Measurements from ENCODE around the gene ZNF274.

ZNF274 gene

DNA sequence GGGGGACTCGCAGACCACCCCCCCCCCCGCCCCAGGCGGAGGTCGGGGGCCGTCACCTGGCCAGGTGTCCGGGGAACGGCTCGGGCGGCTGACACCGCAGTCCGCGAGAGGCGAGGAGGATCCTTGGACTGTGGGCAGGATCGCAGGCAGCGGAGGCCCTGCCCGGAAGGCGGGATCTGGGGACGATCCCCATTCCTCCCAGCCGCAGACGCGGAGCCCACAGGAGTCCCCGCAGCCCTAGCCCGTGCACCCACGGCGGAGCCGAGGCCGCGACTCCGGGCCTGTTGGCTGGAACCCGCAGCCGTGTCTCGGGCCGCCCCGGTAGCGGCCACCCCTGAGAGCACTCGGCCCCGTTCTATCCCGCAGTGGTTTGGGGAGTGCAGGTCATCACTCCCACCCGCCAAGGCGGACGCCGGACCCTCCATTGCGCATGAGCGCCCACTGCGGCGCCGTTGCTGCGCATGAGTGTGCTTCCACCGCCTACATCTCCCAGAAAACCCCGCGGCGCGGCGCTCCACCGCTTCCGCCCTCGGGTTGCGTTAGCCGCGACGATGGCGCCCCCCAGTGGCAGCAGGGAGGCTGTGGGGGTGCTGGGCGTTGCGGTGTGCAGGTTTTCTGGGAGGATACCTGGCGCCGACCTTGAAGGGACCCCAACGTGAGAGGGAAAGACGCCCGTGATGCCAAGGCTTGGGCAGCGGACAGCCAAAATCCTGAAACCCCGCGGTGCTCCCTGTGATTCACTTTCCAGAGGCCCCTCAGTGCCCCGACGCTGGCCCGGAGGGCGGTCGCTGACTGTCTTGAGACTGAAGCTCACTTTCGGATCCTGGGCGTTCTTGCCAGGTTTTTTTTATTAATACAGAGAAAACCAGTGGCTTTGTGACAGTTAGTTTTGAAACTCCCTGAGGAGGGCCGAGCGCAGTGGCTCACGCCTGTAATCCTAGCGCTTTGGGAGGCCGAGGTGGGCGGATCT lies 27.9 kb upstream of the ZNF274 start:
- peak; percentile 93 for DNase-seq (ENCODE audit: low read depth)
- TF ChIP-seq, protein P1, sequence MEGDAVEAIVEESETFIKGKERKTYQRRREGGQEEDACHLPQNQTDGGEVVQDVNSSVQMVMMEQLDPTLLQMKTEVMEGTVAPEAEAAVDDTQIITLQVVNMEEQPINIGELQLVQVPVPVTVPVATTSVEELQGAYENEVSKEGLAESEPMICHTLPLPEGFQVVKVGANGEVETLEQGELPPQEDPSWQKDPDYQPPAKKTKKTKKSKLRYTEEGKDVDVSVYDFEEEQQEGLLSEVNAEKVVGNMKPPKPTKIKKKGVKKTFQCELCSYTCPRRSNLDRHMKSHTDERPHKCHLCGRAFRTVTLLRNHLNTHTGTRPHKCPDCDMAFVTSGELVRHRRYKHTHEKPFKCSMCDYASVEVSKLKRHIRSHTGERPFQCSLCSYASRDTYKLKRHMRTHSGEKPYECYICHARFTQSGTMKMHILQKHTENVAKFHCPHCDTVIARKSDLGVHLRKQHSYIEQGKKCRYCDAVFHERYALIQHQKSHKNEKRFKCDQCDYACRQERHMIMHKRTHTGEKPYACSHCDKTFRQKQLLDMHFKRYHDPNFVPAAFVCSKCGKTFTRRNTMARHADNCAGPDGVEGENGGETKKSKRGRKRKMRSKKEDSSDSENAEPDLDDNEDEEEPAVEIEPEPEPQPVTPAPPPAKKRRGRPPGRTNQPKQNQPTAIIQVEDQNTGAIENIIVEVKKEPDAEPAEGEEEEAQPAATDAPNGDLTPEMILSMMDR (IDR thresholded peaks at IDR 0.05; ENCODE audit: insufficient read depth, low read depth, low read length, missing control alignments), result peak; percentile 80
- H3K4me3 ChIP-seq (ENCODE audit: low read depth, low read length), result peak overlapping the region; percentile 74

- TF ChIP-seq, protein P1 (IDR thresholded peaks at IDR 0.05; ENCODE audit: insufficient read depth, low read depth, low read length, missing control alignments), result no peak
Measured at GRCh38 chr19:58157045-58157728, 25.7 kb upstream of the ZNF274 start.

GRCh38 chr19:58166268-58166667 lies 16.6 kb upstream of the ZNF274 start:
- TF ChIP-seq, protein P1 (IDR thresholded peaks at IDR 0.05; ENCODE audit: insufficient read depth, low read depth, low read length, missing control alignments), result no peak
- no peak for DNase-seq (ENCODE audit: low read depth)
- no peak overlapping the region for H3K4me3 ChIP-seq (ENCODE audit: low read depth, low read length)

More at GRCh38 chr19:58157045-58157728, 25.7 kb upstream of the ZNF274 start:
- no peak overlapping the region for H3K4me3 ChIP-seq (ENCODE audit: low read depth, low read length)
- no peak for DNase-seq (ENCODE audit: low read depth)

DNA sequence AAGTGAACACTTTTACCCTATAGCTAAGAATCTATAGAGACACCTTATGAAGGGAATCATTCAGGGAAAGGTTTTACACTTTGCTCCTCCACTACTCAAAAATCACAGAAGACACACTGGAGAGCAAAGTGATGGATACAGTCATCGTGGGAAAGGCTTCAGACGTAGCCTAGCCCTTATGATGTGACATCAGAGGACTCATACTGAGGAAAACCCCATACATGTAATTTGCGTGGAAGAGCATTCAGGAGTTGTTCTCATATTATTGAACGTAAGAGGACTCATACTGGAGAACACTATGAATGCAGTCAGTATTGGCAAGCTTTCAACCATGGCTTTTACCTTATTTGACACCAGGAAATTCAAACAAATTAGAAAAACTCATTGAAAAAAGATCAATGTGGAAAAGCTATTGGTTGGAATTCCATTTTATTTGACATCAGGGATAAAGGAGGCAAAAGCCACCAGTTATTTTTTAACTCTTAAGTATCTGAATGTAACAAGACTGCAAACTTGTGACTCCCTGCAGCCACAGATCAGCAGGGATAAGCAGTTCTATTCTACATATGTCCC lies 16.1 kb upstream of the ZNF274 start:
- no peak overlapping the region for H3K4me3 ChIP-seq (ENCODE audit: low read depth, low read length)
- DNase-seq (ENCODE audit: low read depth), result no peak
- TF ChIP-seq, protein P1 (IDR thresholded peaks at IDR 0.05; ENCODE audit: insufficient read depth, low read depth, low read length, missing control alignments), result no peak

- TF ChIP-seq, protein P1 (IDR thresholded peaks at IDR 0.05; ENCODE audit: insufficient read depth, low read depth, low read length, missing control alignments), result no peak
- no peak for DNase-seq (ENCODE audit: low read depth)
Measured at GRCh38 chr19:58170860-58171259, 12.0 kb upstream of the ZNF274 start.

DNA sequence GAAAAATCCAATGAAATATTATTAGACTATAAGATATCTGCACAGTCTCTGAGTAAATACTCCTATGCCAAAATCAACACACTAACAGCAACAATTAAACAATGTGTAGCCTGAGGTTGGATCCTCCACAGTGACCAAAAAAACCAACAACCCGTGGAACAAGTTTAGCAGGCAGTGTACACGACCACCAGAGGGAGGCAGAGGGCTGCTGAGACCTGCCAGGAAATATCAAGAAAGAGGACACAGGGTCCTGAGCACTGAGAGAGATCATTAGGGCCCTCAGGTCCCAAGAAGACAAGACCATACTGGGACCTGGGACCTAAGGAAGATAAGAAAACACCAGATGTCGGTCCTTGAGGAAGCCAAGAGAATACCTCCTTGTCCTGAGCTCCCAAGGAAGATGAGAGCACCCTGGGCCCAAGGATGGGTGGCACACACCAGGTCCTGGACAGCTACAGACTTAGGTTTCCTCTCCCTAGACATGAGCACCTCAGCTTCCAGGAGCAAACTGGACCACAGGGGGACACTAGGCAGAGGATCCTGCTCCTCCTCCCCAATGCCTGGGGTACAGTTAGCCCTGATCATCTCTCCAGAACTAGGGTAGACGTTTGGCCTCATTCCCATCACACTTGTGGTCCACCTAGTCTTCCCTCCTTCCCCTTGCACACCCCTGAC lies 822 bp upstream of the ZNF274 start:
- peak; percentile 76 for DNase-seq (ENCODE audit: low read depth)
- TF ChIP-seq, protein P1 (IDR thresholded peaks at IDR 0.05; ENCODE audit: insufficient read depth, low read depth, low read length, missing control alignments), result peak; percentile 65
- peak overlapping the region; percentile 93 for H3K4me3 ChIP-seq (ENCODE audit: low read depth, low read length)

More at GRCh38 chr19:58170860-58171259, 12.0 kb upstream of the ZNF274 start:
- H3K4me3 ChIP-seq (ENCODE audit: low read depth, low read length), result no peak overlapping the region

Data from GM12865 (cell line).